Mammary microvascular endothelial cell (primary cell): ENCODE data around the gene PRKCZ. TPM values are rescaled to one million over a fixed set of nuclear protein-coding genes. Genes with fewer than 3 reads are reported as not detected.

ENCODE experiments used
- total RNA-seq: library from RNA; depleted of rRNA; stranded (reverse); fragments of >200 nt; gene quantifications from 2 replicates; pipeline ENCODE4 v1.2.3, GENCODE V29; 2015

PRKCZ gene
- 3.7 and 4.5 TPM in 2 replicates for total RNA-seq

DNA sequence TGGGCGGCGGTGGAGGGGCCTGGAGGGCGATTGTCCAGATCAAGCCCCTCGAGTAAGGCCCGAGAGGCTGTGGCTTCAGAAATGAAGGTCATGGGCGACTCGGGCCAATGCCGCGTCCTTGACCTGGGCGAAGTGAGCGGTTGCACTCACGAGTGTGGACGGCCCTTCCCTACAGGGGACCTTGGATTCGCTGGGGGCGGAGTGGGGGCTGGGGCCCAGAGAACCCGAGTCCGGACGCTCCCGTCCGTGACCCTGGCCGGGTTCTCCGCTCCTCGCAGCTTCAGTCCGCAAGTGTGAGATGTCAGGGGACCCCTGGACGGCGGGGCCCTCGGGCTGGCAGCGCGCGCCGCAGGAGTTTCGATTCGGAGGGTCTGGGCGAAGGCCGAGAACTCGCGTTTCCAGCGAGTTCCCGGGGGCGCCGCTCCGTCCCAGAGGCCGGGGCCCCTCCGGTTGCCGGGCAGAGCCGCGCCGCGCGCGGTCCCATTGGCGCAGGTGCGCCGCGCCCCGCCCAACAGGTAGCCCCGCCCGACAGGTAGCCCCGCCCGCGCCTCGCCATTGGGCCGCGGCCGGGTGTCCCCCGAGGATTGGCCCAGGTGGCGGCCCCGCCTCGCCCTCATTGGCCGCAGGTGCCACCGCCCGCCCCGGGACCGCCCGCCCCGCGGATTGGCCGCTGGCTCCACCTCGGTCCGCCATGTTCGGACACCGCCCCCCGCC lies at the start of gene PRKCZ:
TSS of gene PRKCZ (plus strand) at position 694 of the 714 bp plus-strand sequence. CDS start 220 bp downstream, outside the sequence.

DNA sequence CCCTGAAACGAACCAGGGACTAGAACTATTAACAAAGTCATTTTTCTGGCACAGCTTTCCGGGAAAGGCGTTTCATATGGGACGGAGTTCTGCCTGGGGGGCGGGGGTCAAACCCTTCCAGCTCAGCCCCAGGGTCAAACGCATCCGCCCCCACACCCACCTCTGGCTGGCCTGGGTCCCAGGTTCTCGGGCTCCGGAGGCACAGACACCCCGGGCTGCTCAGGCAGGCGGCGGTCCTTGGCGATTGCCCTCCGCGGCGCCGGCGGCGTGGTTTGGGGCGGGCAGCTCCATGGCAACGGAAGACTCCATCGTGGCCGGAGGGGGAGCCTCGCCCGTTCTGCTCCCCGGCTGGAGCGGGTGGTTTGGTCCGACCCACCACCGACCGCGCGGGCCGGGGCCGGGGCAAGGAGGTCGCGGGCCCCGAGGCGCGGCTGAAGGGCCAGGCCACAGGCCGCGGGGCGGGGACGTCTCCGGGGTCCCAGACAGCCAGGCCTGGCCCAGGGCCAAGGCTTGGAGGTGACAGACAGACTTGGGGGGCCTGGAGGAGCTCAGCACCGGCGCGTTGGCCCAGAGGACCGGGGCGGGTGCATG lies 46.6 kb upstream of the PRKCZ start, which contains the start of gene CFAP74:
TSS of gene CFAP74 (minus strand) at position 246 of the 591 bp plus-strand sequence. CDS start 12,830 bp downstream, outside the sequence.

DNA sequence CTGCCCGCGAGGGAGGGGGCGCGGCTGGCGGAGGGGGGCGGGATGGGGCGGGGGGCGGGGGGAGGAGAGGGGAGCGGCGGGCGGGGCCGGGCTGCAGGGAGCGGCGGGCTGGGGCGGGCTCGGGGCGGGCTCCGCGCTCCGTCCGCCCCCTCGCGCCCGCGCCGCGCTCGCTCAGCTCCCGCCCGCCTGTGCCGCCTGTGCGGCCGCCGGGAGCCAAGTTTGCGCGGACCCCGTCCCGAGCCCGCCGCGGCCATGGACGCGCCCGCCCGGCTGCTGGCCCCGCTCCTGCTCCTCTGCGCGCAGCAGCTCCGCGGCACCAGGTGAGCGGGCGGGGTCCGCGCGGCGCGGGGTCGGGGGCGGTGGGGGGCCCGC lies 31.1 kb upstream of the PRKCZ start, which contains the start of gene GABRD:
TSS of gene GABRD (plus strand) at position 174 of the 372 bp plus-strand sequence. CDS start at position 253, 79 bp downstream.

DNA sequence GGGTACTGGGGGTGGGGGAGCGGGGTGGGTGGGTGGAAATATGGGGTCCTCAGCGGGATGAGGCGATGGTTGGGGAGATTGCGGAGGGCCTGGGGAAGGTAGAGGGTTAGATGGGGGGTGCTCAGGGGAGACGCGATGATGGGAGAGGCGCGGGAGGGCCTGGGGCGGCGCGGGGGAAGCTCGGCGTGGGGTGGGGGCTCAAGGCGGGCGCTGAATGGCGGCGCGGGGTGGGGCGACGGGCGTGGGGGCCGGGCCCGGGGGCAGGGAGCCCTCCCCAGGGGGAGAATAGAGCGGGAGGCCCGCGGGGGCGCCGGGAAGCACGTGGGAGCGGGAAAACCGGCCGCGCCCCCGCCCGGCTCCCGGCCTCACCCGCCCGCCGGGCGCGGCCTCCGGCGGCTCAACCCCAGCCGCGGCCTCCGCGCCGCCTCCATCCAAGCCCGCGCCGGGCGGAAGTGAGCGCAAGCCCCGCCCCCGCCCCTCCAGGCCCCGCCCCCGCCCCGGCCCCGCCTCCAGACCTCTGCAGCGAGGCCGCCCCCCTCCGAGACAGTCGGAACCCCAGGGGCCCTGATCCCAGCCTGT lies 144.2 kb downstream of the PRKCZ start, which contains the start of gene FAAP20:
TSS of gene FAAP20 (minus strand) at position 454 of the 579 bp plus-strand sequence. CDS start at position 431, 23 bp downstream.

DNA sequence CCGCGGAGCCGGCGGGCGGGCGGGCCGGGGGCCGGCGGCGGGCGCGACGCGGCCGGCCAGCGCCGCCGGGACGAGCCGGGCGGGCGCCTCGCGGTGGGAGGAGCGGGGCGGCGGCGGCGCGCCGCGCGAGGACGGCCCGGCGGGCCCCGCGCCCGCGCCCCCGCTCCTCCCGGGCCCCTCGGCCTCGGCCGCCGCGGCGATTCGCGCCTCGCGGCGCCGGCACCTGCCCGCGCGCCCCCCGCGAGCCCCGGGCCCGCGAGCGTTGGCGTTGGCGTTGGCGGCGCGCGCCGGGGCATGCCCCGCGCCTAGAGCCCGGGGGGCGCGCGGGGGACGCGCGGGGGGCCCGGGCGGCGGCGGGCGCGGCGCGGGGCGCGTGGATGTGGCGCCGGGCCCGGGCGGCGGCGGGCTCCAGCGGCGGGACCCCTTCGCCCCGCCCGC lies 178.0 kb downstream of the PRKCZ start, which contains the start of gene SKI:
TSS of gene SKI (plus strand) at position 163 of the 438 bp plus-strand sequence. CDS start 448 bp downstream, outside the sequence.

Other genes starting within 250 kb of the PRKCZ start
- gene GNB1, start 159.3 kb upstream of the PRKCZ start, total RNA-seq: 177 and 193 TPM in 2 replicates
- not detected in 2 replicates for gene CALML6, start 135.2 kb upstream of the PRKCZ start, total RNA-seq
- not detected in 2 replicates for gene TMEM52, start 131.1 kb upstream of the PRKCZ start, total RNA-seq
- gene CFAP74, start 46.6 kb upstream of the PRKCZ start, total RNA-seq: not detected in 2 replicates
- gene GABRD, start 31.1 kb upstream of the PRKCZ start, total RNA-seq: 0.07 and 0.15 TPM in 2 replicates
- 18.5 and 18.6 TPM in 2 replicates for gene FAAP20, start 144.4 kb downstream of the PRKCZ start, total RNA-seq
- gene SKI, start 177.9 kb downstream of the PRKCZ start, total RNA-seq: 22.3 and 23.8 TPM in 2 replicates